Measurements from ENCODE around the gene CCL4.
"Not testable (repeated sequence)": the region's sequence is repeated elsewhere in the genome, so short reads cannot be mapped to it uniquely, and the experiment has no call there.

DNA sequence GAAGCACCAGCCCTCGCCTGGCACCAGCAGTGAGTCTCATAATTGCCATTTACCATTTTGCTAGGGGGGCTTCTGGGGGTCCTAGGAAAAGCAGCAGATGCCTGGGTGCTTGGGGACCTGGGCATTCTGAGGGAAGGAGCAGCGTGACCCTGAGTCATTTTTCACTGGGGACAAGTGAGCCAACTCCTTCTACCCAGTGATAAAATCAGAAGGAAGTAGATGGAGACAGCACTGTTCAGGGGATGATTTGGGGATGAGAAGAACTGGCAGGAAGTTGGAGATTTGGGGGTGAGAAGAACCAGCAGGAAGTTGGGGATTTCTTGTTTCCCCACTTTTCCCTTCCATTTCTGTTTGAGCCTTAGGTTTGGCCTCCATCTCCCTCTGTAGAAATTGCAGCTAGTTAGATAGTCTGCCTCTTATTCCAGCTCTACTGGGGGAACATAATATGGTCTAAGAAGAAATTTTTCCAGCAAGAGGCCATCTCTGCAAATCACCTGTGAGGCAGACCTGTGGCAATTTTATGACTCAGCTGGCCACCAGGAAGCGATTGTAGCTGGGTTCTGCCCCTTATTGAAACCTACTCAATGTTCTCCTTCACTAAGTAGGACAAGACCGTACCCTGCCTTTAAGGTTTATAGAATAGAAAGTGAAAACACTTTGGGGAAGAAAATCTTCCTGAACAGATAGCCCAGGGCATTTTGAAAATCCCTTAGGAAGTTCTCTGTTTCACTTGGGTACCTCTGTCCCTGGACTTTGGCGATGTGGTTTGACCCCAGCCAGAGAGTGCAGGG lies 21.8 kb upstream of the CCL4 start:
- TF ChIP-seq, protein P1, sequence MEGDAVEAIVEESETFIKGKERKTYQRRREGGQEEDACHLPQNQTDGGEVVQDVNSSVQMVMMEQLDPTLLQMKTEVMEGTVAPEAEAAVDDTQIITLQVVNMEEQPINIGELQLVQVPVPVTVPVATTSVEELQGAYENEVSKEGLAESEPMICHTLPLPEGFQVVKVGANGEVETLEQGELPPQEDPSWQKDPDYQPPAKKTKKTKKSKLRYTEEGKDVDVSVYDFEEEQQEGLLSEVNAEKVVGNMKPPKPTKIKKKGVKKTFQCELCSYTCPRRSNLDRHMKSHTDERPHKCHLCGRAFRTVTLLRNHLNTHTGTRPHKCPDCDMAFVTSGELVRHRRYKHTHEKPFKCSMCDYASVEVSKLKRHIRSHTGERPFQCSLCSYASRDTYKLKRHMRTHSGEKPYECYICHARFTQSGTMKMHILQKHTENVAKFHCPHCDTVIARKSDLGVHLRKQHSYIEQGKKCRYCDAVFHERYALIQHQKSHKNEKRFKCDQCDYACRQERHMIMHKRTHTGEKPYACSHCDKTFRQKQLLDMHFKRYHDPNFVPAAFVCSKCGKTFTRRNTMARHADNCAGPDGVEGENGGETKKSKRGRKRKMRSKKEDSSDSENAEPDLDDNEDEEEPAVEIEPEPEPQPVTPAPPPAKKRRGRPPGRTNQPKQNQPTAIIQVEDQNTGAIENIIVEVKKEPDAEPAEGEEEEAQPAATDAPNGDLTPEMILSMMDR (conservative IDR thresholded peaks at IDR 0.05 in 1 of 2, IDR thresholded peaks at IDR 0.05 in 1 of 2; ENCODE audit: low read depth in 1 of 2, low read length in 2 of 2) = not testable (repeated sequence)
- TF ChIP-seq EZH2 (IDR thresholded peaks at IDR 0.05; ENCODE audit: low read length, missing control alignments) = not testable (repeated sequence)

Data from fibroblast of lung (primary cell).